Mesothelial cell of epicardium (in vitro differentiated cells): ENCODE measurements around the gene APBA1. TPM values are rescaled to one million over a fixed set of nuclear protein-coding genes. Genes with fewer than 3 reads are reported as not detected.

Experiments
- DNase-seq, 2 experiments: peaks; one replicate each; pipeline ENCODE4 v3.0.0; 2021; ENCODE audit warnings: low spot score in 2 of 2; ENCODE audit not compliant: unreplicated experiment in 2 of 2
- H3K27ac Mint-ChIP-seq: 2 replicates; pipeline ENCODE4 v1.8.0; 2021; ENCODE audit warnings: mixed read lengths
- H3K27me3 Mint-ChIP-seq: 2 replicates; pipeline ENCODE4 v1.8.0; 2021; ENCODE audit warnings: low read depth, mixed read lengths
- H3K36me3 Mint-ChIP-seq: 2 replicates; pipeline ENCODE4 v1.8.0; 2021; ENCODE audit warnings: mixed read lengths
- H3K4me1 Mint-ChIP-seq: 2 replicates; pipeline ENCODE4 v1.8.0; 2021; ENCODE audit warnings: mixed read lengths
- H3K4me3 Mint-ChIP-seq: 2 replicates; pipeline ENCODE4 v1.8.0; 2021; ENCODE audit warnings: mild to moderate bottlenecking, moderate library complexity, mixed read lengths
- H3K9me3 Mint-ChIP-seq: 2 replicates; pipeline ENCODE4 v1.8.0; 2021; ENCODE audit warnings: mixed read lengths
- total RNA-seq: library from RNA; stranded (reverse); gene quantifications from 3 replicates; pipeline ENCODE4 v1.2.1, GENCODE V29; 2021
- TF ChIP-seq, protein P1 (sequence below): fragments of 200-600 bp; sonication (generic); IDR thresholded peaks from one replicate; pipeline ENCODE4 v1.5.0; 2021; ENCODE audit warnings: antibody characterized with exemption; ENCODE audit not compliant: unreplicated experiment

The APBA1 gene
- total RNA-seq, 1 donor from 2014 or later = 18.4 TPM

DNA sequence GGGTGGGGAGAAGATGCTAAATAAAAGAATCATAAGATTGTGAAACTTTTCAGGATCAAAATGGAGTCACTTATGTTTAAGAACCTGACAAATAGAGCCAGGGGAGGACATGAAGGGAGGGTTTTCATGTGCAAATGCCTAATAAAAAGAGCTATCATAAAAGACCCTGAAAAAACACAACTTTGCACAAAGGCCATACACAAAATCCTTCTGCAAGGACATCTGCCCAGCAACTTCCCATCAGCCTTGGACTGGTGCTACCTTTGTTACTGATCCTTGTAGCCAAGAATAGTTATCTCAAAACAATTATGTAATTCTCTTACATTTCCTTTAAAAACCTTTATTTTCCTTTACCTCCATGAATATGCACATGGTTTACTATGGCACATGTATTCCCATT lies 63.0 kb downstream of the APBA1 start:
- H3K9me3 Mint-ChIP-seq = peaks cover 6% of the 10 kb centered on the region
- H3K27me3 Mint-ChIP-seq = peaks cover 2% of the 10 kb centered on the region
- no peak for DNase-seq
- peaks cover 3% of the 10 kb centered on the region for H3K36me3 Mint-ChIP-seq
- no peak overlapping the region for H3K27ac Mint-ChIP-seq
- no peak overlapping the region for H3K4me3 Mint-ChIP-seq
- peaks cover 7% of the 10 kb centered on the region for H3K4me1 Mint-ChIP-seq
- TF ChIP-seq, protein P1, sequence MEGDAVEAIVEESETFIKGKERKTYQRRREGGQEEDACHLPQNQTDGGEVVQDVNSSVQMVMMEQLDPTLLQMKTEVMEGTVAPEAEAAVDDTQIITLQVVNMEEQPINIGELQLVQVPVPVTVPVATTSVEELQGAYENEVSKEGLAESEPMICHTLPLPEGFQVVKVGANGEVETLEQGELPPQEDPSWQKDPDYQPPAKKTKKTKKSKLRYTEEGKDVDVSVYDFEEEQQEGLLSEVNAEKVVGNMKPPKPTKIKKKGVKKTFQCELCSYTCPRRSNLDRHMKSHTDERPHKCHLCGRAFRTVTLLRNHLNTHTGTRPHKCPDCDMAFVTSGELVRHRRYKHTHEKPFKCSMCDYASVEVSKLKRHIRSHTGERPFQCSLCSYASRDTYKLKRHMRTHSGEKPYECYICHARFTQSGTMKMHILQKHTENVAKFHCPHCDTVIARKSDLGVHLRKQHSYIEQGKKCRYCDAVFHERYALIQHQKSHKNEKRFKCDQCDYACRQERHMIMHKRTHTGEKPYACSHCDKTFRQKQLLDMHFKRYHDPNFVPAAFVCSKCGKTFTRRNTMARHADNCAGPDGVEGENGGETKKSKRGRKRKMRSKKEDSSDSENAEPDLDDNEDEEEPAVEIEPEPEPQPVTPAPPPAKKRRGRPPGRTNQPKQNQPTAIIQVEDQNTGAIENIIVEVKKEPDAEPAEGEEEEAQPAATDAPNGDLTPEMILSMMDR = no peak

DNA sequence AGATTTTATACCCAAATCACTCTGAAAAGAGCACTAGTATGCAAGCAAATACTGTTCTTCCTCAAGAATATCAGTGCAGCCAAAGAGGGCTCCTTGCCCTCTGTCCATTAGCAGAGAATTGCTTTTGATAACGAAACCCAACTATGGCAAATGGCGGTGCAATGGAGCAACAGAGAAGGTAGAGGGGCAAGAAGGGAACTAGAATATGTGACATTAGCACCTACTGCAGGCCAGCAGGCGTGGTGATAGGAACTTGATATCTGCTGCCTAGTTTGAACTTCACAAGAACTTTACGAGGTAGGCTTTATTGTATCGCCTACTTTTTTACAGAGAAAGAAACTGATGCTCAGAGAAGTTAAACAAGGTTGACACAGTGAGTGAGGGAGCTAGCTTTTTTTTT lies 66.1 kb downstream of the APBA1 start:
- H3K27me3 Mint-ChIP-seq = peaks cover 2% of the 10 kb centered on the region
- no peak for DNase-seq
- H3K36me3 Mint-ChIP-seq = peaks cover 3% of the 10 kb centered on the region
- H3K4me3 Mint-ChIP-seq = no peak overlapping the region
- H3K4me1 Mint-ChIP-seq = peaks cover 19% of the 10 kb centered on the region
- TF ChIP-seq, protein P1 = no peak
- H3K27ac Mint-ChIP-seq = no peak overlapping the region
- H3K9me3 Mint-ChIP-seq = peaks cover 6% of the 10 kb centered on the region

DNA sequence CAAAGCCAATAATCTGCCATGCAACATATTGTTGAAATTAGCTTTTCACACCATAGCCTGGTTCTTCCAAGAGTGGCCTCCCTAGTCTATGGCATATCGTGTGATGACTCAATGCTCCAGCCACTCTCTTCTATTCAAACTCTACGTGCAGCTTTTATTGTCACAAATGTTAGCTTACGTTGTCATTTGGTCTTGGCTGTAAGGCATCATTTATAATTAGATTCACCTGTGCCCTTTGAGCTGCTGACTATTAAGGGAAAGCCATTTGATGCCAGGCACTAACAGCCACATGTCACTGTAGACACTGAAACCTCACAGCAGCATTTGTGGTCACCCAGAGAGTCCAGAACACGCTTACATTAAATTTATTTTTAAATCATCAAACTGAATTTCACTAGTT lies 66.8 kb downstream of the APBA1 start:
- H3K4me1 Mint-ChIP-seq = peaks cover 19% of the 10 kb centered on the region
- no peak overlapping the region for H3K27ac Mint-ChIP-seq
- no peak for DNase-seq

DNA sequence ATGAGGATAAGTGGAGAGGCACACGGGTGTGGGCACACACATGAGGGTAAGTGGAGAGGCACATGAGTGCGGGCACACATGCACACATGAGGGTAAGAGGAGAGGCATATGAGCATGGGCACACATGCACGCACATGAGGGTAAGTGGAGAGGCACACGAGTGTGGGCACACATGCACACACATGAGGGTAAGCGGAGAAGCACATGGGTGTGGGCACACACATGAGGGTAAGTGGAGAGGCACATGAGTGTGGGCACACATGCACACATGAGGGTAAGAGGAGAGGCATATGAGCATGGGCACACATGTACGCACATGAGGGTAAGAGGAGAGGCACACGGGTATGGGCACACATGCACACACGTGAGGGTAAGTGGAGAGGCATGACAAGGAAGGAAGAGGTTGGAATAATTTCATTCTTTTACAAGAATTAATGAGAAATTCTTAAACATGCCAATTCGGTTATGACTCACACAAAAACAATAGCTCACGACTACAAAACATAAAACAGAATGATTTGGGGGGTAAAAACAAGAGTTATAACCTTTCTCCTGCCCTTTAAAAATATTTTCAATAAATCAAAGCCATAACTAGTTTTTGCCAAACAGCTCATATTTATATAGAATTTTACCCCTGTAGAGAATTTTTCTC lies 67.5 kb downstream of the APBA1 start:
- TF ChIP-seq, protein P1 = no peak
- Mint-ChIP-seq H3K4me3 (no peak overlapping the region), H3K27ac (no peak overlapping the region), H3K36me3 (peaks cover 3% of the 10 kb centered on the region), H3K4me1 (peaks cover 19% of the 10 kb centered on the region), H3K27me3 (no peaks in the 10 kb centered on the region), H3K9me3 (peaks cover 6% of the 10 kb centered on the region)
- DNase-seq = no peak

More for the DNA sequence above, 66.8 kb downstream of the APBA1 start:
- Mint-ChIP-seq H3K4me3 (no peak overlapping the region), H3K36me3 (peaks cover 3% of the 10 kb centered on the region), H3K27me3 (peaks cover 2% of the 10 kb centered on the region), H3K9me3 (peaks cover 6% of the 10 kb centered on the region)
- TF ChIP-seq, protein P1 = no peak

DNA sequence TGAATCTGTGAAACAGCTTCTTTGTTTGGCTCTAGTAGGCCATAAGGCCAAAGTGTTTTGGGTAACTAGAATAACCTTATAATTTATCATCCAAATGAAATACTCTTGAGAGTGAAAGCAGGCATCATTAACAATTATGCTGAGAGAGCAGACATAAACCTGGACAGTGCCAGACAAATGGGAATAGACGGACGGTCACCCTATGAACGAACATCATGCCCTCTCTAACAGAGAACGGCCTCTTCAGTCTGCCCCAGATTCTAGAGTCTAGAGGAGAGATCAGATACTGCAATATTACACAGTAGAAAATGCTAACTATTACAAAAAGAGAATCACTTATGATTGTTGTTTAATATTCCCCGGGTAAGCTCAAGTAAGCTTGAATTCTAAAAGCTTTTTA lies 68.5 kb downstream of the APBA1 start:
- Mint-ChIP-seq H3K4me1 (peaks cover 19% of the 10 kb centered on the region), H3K4me3 (no peak overlapping the region), H3K9me3 (peaks cover 6% of the 10 kb centered on the region), H3K27me3 (no peaks in the 10 kb centered on the region), H3K36me3 (peaks cover 3% of the 10 kb centered on the region), H3K27ac (peak overlapping the region; percentile 23)
- no peak for DNase-seq
- TF ChIP-seq, protein P1 = no peak
